GM12892 (cell line): ENCODE measurements around the gene USHBP1.

Source experiments
- POLR2A ChIP-seq: IDR thresholded peaks from 2 replicates; pipeline ENCODE4 v1.6.1; 2011; ENCODE audit warnings: low read depth, low read length, control low read depth
- POLR2AphosphoS5 ChIP-seq: IDR thresholded peaks from 2 replicates; pipeline ENCODE4 v1.6.1; 2011; ENCODE audit warnings: low read depth, low read length, control low read depth

- TF ChIP-seq POLR2A, result no peak
- TF ChIP-seq POLR2AphosphoS5, result no peak
Measured at GRCh38 chr19:17294051-17294891, 29.7 kb upstream of the USHBP1 start.
